ENCODE results near the gene MLPH. TPM values are rescaled to one million over a fixed set of nuclear protein-coding genes. Genes with fewer than 3 reads are reported as not detected.

Gene MLPH
- total RNA-seq, 4 donors from 2014 or later = 59.7 to 889 (median 182) TPM

DNA sequence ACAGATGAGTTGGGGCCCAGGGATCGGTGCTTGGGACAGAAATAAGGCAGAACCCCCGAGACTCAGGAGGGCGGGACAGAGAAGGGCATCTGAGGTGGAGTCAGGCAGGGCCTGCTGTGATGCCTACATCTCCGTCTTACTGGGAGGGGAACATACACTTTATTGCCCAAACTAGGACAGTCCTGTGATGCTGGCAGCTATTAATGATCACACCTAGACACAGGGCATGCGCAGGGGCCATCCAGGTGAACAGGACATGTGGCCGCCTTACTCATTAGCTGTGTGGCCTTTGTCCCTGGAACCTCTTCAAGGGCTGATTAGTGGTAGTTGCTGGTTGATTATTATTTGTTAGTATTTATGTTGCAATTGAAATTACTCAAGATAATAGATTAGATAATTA lies 33.2 kb downstream of the MLPH start:
- Histone ChIP-seq H3K4me3 (no peak overlapping the region), H3K36me3 (no peaks in the 10 kb centered on the region), H3K27ac (no peak overlapping the region), H3K4me1 (no peaks in the 10 kb centered on the region), H3K9me3 (no peaks in the 10 kb centered on the region), H3K27me3 (no peaks in the 10 kb centered on the region)
- intact Hi-C loops (cut with DNase I; ENCODE audit: low total_unique reads) = no loop called here
- no peak for DNase-seq
- in situ Hi-C loops (cut with MboI; ENCODE audit: low pct_ligation_motif_present in 1 of 4, low pct_unique_long_range_greater_than_20kb in 1 of 4, low sequenced_read_pairs in 3 of 4) = no loop called here
- 87 to 94% methylated on average over 2 to 6 of the region's 6 CpGs for WGBS, 2 donors (ENCODE audit: low coverage in 1 of 2)
- TF ChIP-seq EP300 (IDR thresholded peaks at IDR 0.05; ENCODE audit: low read depth) (no peak), POLR2AphosphoS5 (IDR thresholded peaks at IDR 0.05) (no peak), POLR2A (IDR thresholded peaks at IDR 0.05) (no peak)
- TF ChIP-seq, protein P1, sequence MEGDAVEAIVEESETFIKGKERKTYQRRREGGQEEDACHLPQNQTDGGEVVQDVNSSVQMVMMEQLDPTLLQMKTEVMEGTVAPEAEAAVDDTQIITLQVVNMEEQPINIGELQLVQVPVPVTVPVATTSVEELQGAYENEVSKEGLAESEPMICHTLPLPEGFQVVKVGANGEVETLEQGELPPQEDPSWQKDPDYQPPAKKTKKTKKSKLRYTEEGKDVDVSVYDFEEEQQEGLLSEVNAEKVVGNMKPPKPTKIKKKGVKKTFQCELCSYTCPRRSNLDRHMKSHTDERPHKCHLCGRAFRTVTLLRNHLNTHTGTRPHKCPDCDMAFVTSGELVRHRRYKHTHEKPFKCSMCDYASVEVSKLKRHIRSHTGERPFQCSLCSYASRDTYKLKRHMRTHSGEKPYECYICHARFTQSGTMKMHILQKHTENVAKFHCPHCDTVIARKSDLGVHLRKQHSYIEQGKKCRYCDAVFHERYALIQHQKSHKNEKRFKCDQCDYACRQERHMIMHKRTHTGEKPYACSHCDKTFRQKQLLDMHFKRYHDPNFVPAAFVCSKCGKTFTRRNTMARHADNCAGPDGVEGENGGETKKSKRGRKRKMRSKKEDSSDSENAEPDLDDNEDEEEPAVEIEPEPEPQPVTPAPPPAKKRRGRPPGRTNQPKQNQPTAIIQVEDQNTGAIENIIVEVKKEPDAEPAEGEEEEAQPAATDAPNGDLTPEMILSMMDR (IDR thresholded peaks at IDR 0.05) = no peak

DNA sequence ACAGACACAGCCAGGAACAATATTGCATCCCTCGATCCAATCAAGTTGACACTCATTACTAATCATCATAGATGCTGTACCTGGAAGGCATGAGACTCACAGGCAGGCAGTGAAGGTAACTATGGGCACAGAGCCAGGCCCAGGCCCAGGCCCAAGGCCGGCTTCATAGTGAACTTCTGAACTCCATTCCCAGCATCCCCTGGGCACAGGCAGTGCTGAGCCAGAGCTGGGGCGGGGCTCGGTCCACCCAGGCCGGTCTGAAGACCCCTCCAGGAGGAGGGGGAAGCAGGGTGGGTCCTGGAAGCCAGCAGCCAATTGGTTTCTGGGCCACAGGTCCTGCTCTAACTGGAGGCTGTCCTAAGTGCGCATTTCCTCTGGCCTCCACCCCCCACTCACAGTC lies 37.6 kb downstream of the MLPH start:
- Histone ChIP-seq H3K27me3 (no peaks in the 10 kb centered on the region), H3K27ac (no peak overlapping the region), H3K4me3 (no peak overlapping the region), H3K36me3 (no peaks in the 10 kb centered on the region), H3K9me3 (no peaks in the 10 kb centered on the region), H3K4me1 (no peaks in the 10 kb centered on the region)
- 77% methylated on average over 6 of the region's 6 CpGs; no CpG with 5 or more reads in 1 of the 2 donors for WGBS, 2 donors (ENCODE audit: low coverage in 1 of 2)
- intact Hi-C loops (cut with DNase I; ENCODE audit: low total_unique reads) = no loop called here
- no peak for TF ChIP-seq POLR2AphosphoS5 (IDR thresholded peaks at IDR 0.05)
- TF ChIP-seq, protein P1 (IDR thresholded peaks at IDR 0.05) = no peak
- no peak for TF ChIP-seq POLR2A (IDR thresholded peaks at IDR 0.05)
- no peak for TF ChIP-seq EP300 (IDR thresholded peaks at IDR 0.05; ENCODE audit: low read depth)
- in situ Hi-C loops (cut with MboI; ENCODE audit: low pct_ligation_motif_present in 1 of 4, low pct_unique_long_range_greater_than_20kb in 1 of 4, low sequenced_read_pairs in 3 of 4) = no loop called here
- no peak for DNase-seq

DNA sequence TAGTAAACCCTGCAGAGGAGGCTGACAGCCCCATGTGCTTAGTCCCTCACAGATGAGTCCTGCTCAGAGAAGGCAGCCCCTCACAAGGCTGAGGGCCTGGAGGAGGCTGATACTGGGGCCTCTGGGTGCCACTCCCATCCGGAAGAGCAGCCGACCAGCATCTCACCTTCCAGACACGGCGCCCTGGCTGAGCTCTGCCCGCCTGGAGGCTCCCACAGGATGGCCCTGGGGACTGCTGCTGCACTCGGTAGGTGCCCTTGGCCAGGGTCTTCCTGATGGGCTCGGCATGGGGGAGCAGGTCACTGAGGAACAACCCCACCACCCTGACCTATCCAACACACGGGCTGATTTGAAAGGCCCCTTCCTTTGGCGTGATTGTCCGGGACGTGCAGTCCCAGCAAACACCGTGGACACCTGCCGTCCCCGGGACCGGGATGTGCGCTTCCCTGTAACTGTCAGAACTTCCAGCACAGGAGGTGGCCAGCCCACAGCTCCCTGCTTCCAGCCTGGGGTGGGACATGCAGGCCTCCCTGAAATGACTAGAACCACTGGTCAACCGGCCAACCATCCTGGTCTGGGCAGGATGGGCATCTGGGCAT lies 38.6 kb downstream of the MLPH start:
- Histone ChIP-seq H3K4me3 (no peak overlapping the region), H3K27me3 (no peaks in the 10 kb centered on the region), H3K27ac (no peak overlapping the region), H3K36me3 (no peaks in the 10 kb centered on the region), H3K9me3 (no peaks in the 10 kb centered on the region), H3K4me1 (no peaks in the 10 kb centered on the region)
- in situ Hi-C loops (cut with MboI; ENCODE audit: low pct_ligation_motif_present in 1 of 4, low pct_unique_long_range_greater_than_20kb in 1 of 4, low sequenced_read_pairs in 3 of 4) = no loop called here
- TF ChIP-seq POLR2A (IDR thresholded peaks at IDR 0.05) (no peak), EP300 (IDR thresholded peaks at IDR 0.05; ENCODE audit: low read depth) (no peak), POLR2AphosphoS5 (IDR thresholded peaks at IDR 0.05) (no peak)
- TF ChIP-seq, protein P1 (IDR thresholded peaks at IDR 0.05) = no peak
- intact Hi-C loops (cut with DNase I; ENCODE audit: low total_unique reads) = no loop called here
- DNase-seq = no peak
- 94% methylated on average over 15 of the region's 17 CpGs; no CpG with 5 or more reads in 1 of the 2 donors for WGBS, 2 donors (ENCODE audit: low coverage in 1 of 2)

DNA sequence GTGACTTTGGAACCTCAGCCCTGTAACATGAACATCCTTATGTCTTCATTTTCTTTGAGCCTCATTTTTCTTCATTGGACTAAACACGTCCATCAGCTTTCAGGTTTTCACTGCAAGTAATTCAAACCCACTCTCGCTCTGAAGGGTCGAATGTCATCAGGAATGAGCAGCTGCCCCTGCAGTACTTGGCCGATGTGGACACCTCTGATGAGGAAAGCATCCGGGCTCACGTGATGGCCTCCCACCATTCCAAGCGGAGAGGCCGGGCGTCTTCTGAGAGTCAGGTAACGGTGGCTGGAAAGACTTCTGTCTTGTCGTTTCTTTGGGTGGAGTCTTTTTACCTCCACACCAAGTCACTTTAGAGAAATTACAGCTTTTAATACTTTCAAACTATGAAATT lies 40.2 kb downstream of the MLPH start:
- Histone ChIP-seq H3K27me3 (no peaks in the 10 kb centered on the region), H3K4me1 (no peaks in the 10 kb centered on the region), H3K4me3 (no peak overlapping the region), H3K9me3 (no peaks in the 10 kb centered on the region), H3K27ac (no peak overlapping the region), H3K36me3 (no peaks in the 10 kb centered on the region)
- no peak for DNase-seq
- TF ChIP-seq POLR2A (IDR thresholded peaks at IDR 0.05) = no peak
- TF ChIP-seq, protein P1 (IDR thresholded peaks at IDR 0.05) = no peak
- no peak for TF ChIP-seq POLR2AphosphoS5 (IDR thresholded peaks at IDR 0.05)
- no peak for TF ChIP-seq EP300 (IDR thresholded peaks at IDR 0.05; ENCODE audit: low read depth)
- WGBS, 2 donors (ENCODE audit: low coverage in 1 of 2) = 89 to 95% methylated on average over 11 of the region's 11 CpGs
- in situ Hi-C loops (cut with MboI; ENCODE audit: low pct_ligation_motif_present in 1 of 4, low pct_unique_long_range_greater_than_20kb in 1 of 4, low sequenced_read_pairs in 3 of 4) (no loop called here), intact Hi-C loops (cut with DNase I; ENCODE audit: low total_unique reads) (no loop called here)

All from transverse colon (tissue), 4 donors.